Hematopoietic multipotent progenitor cell treated with erythropoietin and hydrocortisone succinate and interleukin-3 and kit ligand, for 15 days (in vitro differentiated cells): ENCODE measurements around the gene CLK1.
A peak's percentile ranks its signal among the peaks of the same experiment; 100 is the strongest.
"Not testable (repeated sequence)": the region's sequence is repeated elsewhere in the genome, so short reads cannot be mapped to it uniquely, and the experiment has no call there.

Experiments
- DNase-seq: peaks from one replicate; pipeline ENCODE4 v3.0.0-alpha.2; 2015; ENCODE audit warnings: low spot score

CLK1 gene

GRCh38 chr2:200851398-200852248, 12.8 kb downstream of the CLK1 start:
- no peak for DNase-seq

GRCh38 chr2:200850512-200851256, 13.8 kb downstream of the CLK1 start:
- no peak for DNase-seq

GRCh38 chr2:200847939-200848338, 16.5 kb downstream of the CLK1 start:
- no peak for DNase-seq

GRCh38 chr2:200847269-200847668, 17.2 kb downstream of the CLK1 start:
- no peak for DNase-seq

- DNase-seq: no peak
These were observed 18.7 kb downstream of the CLK1 start for GRCh38 chr2:200845669-200846325.

- DNase-seq: no peak
These were observed 19.3 kb downstream of the CLK1 start for GRCh38 chr2:200845194-200845593.

GRCh38 chr2:200843993-200844948, 20.2 kb downstream of the CLK1 start:
- DNase-seq: no peak

- DNase-seq: no peak
These were observed 24.9 kb downstream of the CLK1 start for GRCh38 chr2:200839513-200839912.

GRCh38 chr2:200834701-200835100, 29.8 kb downstream of the CLK1 start:
- no peak for DNase-seq

- DNase-seq: no peak
These were observed 35.2 kb downstream of the CLK1 start for GRCh38 chr2:200829258-200829655.

GRCh38 chr2:200828572-200829257, 35.7 kb downstream of the CLK1 start:
- DNase-seq: no peak

- DNase-seq: no peak
These were observed 36.4 kb downstream of the CLK1 start for GRCh38 chr2:200828104-200828503.

GRCh38 chr2:200821686-200822245, 42.7 kb downstream of the CLK1 start:
- no peak for DNase-seq

GRCh38 chr2:200820573-200821234, 43.8 kb downstream of the CLK1 start:
- DNase-seq: no peak

GRCh38 chr2:200818732-200819131, 45.7 kb downstream of the CLK1 start:
- not testable (repeated sequence) for DNase-seq

- no peak for DNase-seq
These were observed 49.5 kb downstream of the CLK1 start for GRCh38 chr2:200814917-200815316.

GRCh38 chr2:200814276-200814815, 50.1 kb downstream of the CLK1 start:
- DNase-seq: no peak

- peak; percentile 59 for DNase-seq
These were observed 52.1 kb downstream of the CLK1 start for GRCh38 chr2:200812122-200813022.
